Coronary artery (tissue), 2 donors: Measurements from ENCODE around the gene CREB3L4.
A peak's percentile ranks its signal among the peaks of the same experiment; 100 is the strongest.

Experiments used
- DNase-seq: peaks from one replicate; pipeline ENCODE4 v3.0.0-alpha.2; 2017; ENCODE audit warnings: low spot score
- H3K27ac ChIP-seq, 2 donors: fragments of 200-600 bp; sonication (generic); one replicate each; pipeline ENCODE4 v1.5.1; 2016 to 2019
- H3K4me3 ChIP-seq: fragments of 200-600 bp; sonication (generic); 2 replicates; pipeline ENCODE4 v1.5.1; 2016; ENCODE audit warnings: mild to moderate bottlenecking, moderate library complexity
- CTCF ChIP-seq: fragments of 200-600 bp; sonication (generic); IDR thresholded peaks from one replicate; pipeline ENCODE4 v1.5.1; 2019; ENCODE audit warnings: antibody characterized with exemption

CREB3L4 gene

GRCh38 chr1:153967107-153967999 is at the start of gene CREB3L4:
CREB3L4 (plus strand) TSS chr1:153967902; CDS start chr1:153968526, 624 bp downstream.
- peak; percentile 96 for DNase-seq
- H3K27ac ChIP-seq, result peak within 1 kb of the TSS; percentile 62 to 88
- TF ChIP-seq CTCF, result no peak
- H3K4me3 ChIP-seq, result peak within 1 kb of the TSS; percentile 76

GRCh38 chr1:153919876-153920852 is 47.5 kb upstream of the CREB3L4 start:
- Histone ChIP-seq H3K27ac (peak overlapping the region; percentile 20 to 28), H3K4me3 (peak overlapping the region; percentile 27)
- no peak for TF ChIP-seq CTCF
- no peak for DNase-seq

GRCh38 chr1:153921080-153921802 is 46.5 kb upstream of the CREB3L4 start:
- no peak for TF ChIP-seq CTCF
- peak overlapping the region; percentile 74 to 98 for H3K27ac ChIP-seq
- peak overlapping the region; percentile 92 for H3K4me3 ChIP-seq
- no peak for DNase-seq

GRCh38 chr1:153921803-153922075 is 46.0 kb upstream of the CREB3L4 start:
- Histone ChIP-seq H3K27ac (peak overlapping the region; percentile 74 to 98), H3K4me3 (peak overlapping the region; percentile 92)
- no peak for TF ChIP-seq CTCF
- DNase-seq, result no peak

- TF ChIP-seq CTCF, result no peak
- no peak for DNase-seq
- peak overlapping the region; percentile 74 to 98 for H3K27ac ChIP-seq
- H3K4me3 ChIP-seq, result peak overlapping the region; percentile 92
Observed at GRCh38 chr1:153922076-153922971, 45.4 kb upstream of the CREB3L4 start.
